ENCODE results near the gene RAD51B. TPM values are rescaled to one million over a fixed set of nuclear protein-coding genes. Genes with fewer than 3 reads are reported as not detected.
A peak's percentile ranks its signal among the peaks of the same experiment; 100 is the strongest.

Gene RAD51B
- total RNA-seq, 4 donors from 2014 or later: 12.6 to 26.4 (median 16.7) TPM

DNA sequence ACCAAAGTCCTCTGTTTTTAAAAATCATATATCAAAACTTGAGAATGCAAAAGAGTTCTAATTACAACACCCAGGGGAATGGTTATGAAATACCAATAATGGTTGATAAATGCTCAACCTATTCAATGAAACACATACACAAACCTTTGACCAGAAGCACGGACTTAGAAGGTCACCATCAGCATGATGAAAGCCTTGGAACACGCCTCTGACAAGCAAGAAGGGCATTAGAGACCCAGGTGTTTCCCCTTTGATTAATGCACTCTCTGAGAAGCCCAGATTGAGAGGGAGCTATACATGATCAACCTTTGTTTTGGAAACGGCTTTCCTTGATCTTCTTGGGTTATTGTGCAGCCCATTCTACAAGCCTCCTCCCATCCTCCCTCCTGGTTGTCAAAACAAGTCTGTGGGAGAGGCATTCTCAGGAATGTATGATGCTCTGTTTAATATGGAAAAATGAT, 904.3 kb downstream of the RAD51B start:
- H3K27ac ChIP-seq: peak overlapping the region in 1 of 4 donors; percentile 4
- TF ChIP-seq EP300 (IDR thresholded peaks at IDR 0.05) (no peak), POLR2A (IDR thresholded peaks at IDR 0.05) (no peak)
- TF ChIP-seq, protein P1, sequence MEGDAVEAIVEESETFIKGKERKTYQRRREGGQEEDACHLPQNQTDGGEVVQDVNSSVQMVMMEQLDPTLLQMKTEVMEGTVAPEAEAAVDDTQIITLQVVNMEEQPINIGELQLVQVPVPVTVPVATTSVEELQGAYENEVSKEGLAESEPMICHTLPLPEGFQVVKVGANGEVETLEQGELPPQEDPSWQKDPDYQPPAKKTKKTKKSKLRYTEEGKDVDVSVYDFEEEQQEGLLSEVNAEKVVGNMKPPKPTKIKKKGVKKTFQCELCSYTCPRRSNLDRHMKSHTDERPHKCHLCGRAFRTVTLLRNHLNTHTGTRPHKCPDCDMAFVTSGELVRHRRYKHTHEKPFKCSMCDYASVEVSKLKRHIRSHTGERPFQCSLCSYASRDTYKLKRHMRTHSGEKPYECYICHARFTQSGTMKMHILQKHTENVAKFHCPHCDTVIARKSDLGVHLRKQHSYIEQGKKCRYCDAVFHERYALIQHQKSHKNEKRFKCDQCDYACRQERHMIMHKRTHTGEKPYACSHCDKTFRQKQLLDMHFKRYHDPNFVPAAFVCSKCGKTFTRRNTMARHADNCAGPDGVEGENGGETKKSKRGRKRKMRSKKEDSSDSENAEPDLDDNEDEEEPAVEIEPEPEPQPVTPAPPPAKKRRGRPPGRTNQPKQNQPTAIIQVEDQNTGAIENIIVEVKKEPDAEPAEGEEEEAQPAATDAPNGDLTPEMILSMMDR (IDR thresholded peaks at IDR 0.05): no peak
- DNase-seq (ENCODE audit: low spot score in 2 of 2): no peak
- peaks cover 0 to 16% (median 2%) of the 10 kb centered on the region in 4 donors for H3K4me1 ChIP-seq
- 50 to 54% methylated on average over 3 of the region's 3 CpGs for WGBS, 2 donors
- no peaks in the 10 kb centered on the region for H3K27me3 ChIP-seq
- H3K36me3 ChIP-seq: no peaks in the 10 kb centered on the region
- H3K4me3 ChIP-seq: no peak overlapping the region
- peaks cover 0 to 9% (median 0%) of the 10 kb centered on the region in 4 donors for H3K9me3 ChIP-seq

DNA sequence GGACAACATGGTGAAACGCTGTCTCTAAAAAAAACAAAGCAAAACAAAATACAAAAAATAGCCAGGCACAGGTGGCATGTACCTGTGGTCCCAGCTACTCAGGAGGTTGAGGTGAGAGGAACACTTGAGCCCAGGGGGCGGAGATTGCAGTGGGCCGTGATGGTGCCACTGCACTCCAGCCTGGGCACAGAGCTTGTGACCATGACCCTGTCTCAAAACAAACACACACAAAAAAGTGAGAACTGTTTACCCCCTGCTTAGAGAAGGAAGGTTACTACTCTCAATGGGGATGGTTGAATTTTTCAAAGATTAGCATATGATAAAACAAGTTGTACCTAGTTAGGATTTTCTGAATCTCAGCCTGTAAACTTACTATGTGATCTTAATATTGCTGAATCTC, 905.3 kb downstream of the RAD51B start:
- no peak overlapping the region for H3K27ac ChIP-seq
- TF ChIP-seq, protein P1 (IDR thresholded peaks at IDR 0.05): no peak
- TF ChIP-seq POLR2A (IDR thresholded peaks at IDR 0.05): no peak
- TF ChIP-seq EP300 (IDR thresholded peaks at IDR 0.05): no peak
- no peak for DNase-seq (ENCODE audit: low spot score in 2 of 2)

DNA sequence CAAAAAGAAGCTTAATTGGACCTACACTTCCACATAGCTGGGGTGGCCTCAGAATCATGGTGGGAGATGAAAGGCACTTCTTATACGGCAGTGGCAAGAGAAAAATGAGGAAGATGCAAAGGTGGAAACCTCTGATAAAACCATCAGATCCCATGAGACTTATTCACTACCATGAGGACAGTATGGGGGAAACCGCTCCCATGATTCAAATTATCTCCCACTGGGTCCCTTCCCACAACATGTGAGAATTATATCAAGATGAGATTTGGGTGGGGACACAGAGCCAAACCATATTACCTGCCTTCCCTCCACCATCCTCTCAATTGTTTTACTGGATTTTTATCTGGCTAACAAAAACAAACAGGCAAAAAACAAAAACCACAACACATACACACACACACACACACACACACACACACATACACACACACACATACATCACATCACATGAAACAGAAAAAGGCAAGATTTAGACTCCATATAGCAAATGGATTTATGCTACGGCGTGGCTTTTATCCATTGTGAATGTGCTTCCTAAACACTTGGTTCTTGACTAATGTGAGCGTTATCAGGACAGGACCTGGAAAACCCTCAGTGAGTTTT, 906.6 kb downstream of the RAD51B start:
- no peak overlapping the region for H3K4me3 ChIP-seq
- TF ChIP-seq POLR2A (IDR thresholded peaks at IDR 0.05) (no peak), EP300 (IDR thresholded peaks at IDR 0.05) (no peak)
- TF ChIP-seq, protein P1 (IDR thresholded peaks at IDR 0.05): no peak
- no peaks in the 10 kb centered on the region for H3K27me3 ChIP-seq
- peaks cover 0 to 26% (median 7%) of the 10 kb centered on the region in 4 donors for H3K4me1 ChIP-seq
- no peak overlapping the region for H3K27ac ChIP-seq
- DNase-seq (ENCODE audit: low spot score in 2 of 2): no peak
- H3K9me3 ChIP-seq: no peaks in the 10 kb centered on the region
- H3K36me3 ChIP-seq: no peaks in the 10 kb centered on the region
- 95 to 96% methylated on average over 5 of the region's 5 CpGs for WGBS, 2 donors

More for the DNA sequence above, 905.3 kb downstream of the RAD51B start:
- WGBS, 2 donors: 87 to 90% methylated on average over 3 of the region's 3 CpGs
- H3K9me3 ChIP-seq: peaks cover 0 to 9% (median 0%) of the 10 kb centered on the region in 4 donors
- peaks cover 0 to 16% (median 2%) of the 10 kb centered on the region in 4 donors for H3K4me1 ChIP-seq
- no peaks in the 10 kb centered on the region for H3K27me3 ChIP-seq
- H3K4me3 ChIP-seq: no peak overlapping the region
- H3K36me3 ChIP-seq: no peaks in the 10 kb centered on the region

DNA sequence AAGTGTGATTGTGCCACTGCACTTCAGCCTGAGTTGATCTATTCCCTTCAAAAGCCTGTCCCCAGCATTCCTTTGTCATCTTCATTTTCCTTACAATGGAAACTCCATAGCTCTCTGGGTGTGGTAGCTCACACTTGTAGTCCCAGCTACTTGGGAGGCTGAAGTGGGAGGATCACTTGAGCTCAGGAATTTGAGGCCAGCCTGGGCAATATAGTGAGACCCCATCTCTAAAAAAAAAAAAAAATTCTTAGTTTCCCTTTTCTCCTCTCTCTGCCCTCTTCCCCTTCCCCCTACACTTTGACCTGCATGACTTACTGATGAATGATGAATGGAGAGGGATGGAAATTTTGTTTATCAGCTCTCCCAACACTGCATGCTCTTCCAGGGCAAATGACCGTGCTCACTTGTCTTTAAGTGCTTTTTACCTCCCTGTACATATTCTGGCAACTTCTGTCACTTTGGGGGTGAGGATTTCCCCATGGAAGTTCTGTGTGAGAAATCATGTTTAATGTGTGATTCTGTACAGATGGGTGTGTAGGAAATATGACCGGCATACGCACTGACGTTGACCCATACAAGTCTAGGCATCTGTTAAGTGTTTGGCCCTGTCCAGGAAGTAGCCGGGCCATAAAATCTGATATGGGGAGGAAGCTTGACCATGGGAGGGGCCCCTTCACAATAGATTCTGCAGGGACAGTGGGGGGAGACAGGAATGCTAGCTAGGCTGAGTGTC, 907.9 kb downstream of the RAD51B start:
- TF ChIP-seq POLR2A (IDR thresholded peaks at IDR 0.05) (no peak), EP300 (IDR thresholded peaks at IDR 0.05) (no peak)
- TF ChIP-seq, protein P1 (IDR thresholded peaks at IDR 0.05): no peak
- Histone ChIP-seq H3K4me1 (peaks cover 0 to 32% (median 11%) of the 10 kb centered on the region in 4 donors), H3K27ac (no peak overlapping the region), H3K9me3 (no peaks in the 10 kb centered on the region), H3K27me3 (no peaks in the 10 kb centered on the region), H3K36me3 (no peaks in the 10 kb centered on the region), H3K4me3 (no peak overlapping the region)
- no peak for DNase-seq (ENCODE audit: low spot score in 2 of 2)
- WGBS, 2 donors: 50 to 65% methylated on average over 5 of the region's 5 CpGs

Data from tibial nerve (tissue), 4 donors.